Measurements from ENCODE around the gene MAPK4.

DNA sequence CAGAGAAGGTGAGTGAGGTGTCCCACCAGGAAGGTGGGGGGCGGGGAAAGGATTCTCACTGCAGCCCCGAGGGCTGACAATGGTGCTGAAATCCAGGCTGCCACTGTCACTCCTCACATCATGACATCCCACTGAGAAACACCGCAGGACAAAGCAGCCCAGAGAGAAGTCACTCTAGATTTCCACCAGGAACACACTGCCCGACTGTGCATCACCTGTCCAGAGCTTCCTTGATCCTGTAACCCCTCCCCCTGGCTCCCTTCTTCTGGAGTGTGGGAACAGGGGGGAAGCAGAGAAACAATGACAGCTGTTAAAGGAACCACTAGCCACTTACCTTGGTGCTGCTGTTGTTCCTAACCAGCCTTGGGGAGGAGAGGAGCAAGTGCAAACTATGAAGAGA lies 190.1 kb downstream of the MAPK4 start:
- no peak for TF ChIP-seq POLR2A (IDR thresholded peaks at IDR 0.05)
- TF ChIP-seq, protein P1, sequence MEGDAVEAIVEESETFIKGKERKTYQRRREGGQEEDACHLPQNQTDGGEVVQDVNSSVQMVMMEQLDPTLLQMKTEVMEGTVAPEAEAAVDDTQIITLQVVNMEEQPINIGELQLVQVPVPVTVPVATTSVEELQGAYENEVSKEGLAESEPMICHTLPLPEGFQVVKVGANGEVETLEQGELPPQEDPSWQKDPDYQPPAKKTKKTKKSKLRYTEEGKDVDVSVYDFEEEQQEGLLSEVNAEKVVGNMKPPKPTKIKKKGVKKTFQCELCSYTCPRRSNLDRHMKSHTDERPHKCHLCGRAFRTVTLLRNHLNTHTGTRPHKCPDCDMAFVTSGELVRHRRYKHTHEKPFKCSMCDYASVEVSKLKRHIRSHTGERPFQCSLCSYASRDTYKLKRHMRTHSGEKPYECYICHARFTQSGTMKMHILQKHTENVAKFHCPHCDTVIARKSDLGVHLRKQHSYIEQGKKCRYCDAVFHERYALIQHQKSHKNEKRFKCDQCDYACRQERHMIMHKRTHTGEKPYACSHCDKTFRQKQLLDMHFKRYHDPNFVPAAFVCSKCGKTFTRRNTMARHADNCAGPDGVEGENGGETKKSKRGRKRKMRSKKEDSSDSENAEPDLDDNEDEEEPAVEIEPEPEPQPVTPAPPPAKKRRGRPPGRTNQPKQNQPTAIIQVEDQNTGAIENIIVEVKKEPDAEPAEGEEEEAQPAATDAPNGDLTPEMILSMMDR (IDR thresholded peaks at IDR 0.05) = no peak

Measured in testis (tissue), 2 donors.